Frontal cortex (tissue), 4 donors: ENCODE data around the gene PMCH. TPM values are rescaled to one million over a fixed set of nuclear protein-coding genes. Genes with fewer than 3 reads are reported as not detected.
"Not testable (repeated sequence)": the region's sequence is repeated elsewhere in the genome, so short reads cannot be mapped to it uniquely, and the experiment has no call there.

ENCODE experiments used
- DNase-seq, 2 donors: peaks; one replicate each; pipeline ENCODE4 v3.0.0; 2012; ENCODE audit warnings: low spot score in 2 of 2
- FAIRE-seq: peaks from 2 replicates; lab custom pipeline; 2012; peaks lifted over from hg19 to GRCh38; lab: Jason Lieb, UNC
- small RNA-seq: library from RNA; depleted of rRNA; stranded (forward); fragments of <200 nt; gene quantifications from one replicate; pipeline ENCODE3, GENCODE V24; 2014
- total RNA-seq: library from RNA; depleted of rRNA; stranded (reverse); fragments of >200 nt; gene quantifications from one replicate; pipeline ENCODE4 v1.2.3, GENCODE V29; 2014
- donor health status: control.
- donor health status: control.
- donor health status: control.

PMCH gene
- total RNA-seq, 1 donor from 2014 or later: 0.41 TPM

DNA sequence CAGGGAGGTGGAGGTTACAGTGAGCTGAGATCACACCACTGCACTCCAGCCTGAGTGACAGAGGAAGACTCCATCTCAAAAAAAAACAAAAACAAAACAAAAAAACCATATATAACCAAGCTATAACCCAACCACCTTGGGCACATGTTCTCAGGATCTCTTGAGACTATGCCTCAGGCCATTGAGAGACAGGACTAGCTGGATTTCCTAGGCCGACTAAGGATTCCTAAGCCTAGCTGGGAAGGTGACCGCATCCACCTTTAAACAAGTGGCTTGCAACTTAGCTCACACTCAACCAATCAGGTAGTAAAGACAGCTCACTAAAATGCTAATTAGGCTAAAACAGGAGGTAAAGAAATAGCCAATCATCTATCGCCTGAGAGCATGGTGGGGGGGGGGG, 42.4 kb downstream of the PMCH start:
- DNase-seq, FAIRE-seq: not testable (repeated sequence)

- DNase-seq, FAIRE-seq: not testable (repeated sequence)
Measured at GRCh38 chr12:102147062-102147587, 50.5 kb downstream of the PMCH start.

Small RNA genes lying within 50 kb of the gene (small RNA-seq; reads per million reads assigned to genes)
- not detected for gene RN7SL793P

Other genes with a start within 250 kb of the PMCH start
- 49.3 TPM for gene WASHC3, start 135.8 kb downstream of the PMCH start, total RNA-seq
- 4.1 TPM for gene NUP37, start 77.7 kb downstream of the PMCH start, total RNA-seq
- gene PARPBP, start 77.7 kb downstream of the PMCH start, total RNA-seq: 6.5 TPM